GM19324 (cell line): ENCODE results near the gene LYG2.
"Not testable (repeated sequence)": the region's sequence is repeated elsewhere in the genome, so short reads cannot be mapped to it uniquely, and the experiment has no call there.

Experiments used
- ATAC-seq: cut with Tn5 transposase; IDR thresholded peaks from one replicate; pipeline ENCODE4 v1.9.1; 2021; ENCODE audit warnings: mild to moderate bottlenecking, moderate library complexity; ENCODE audit not compliant: unreplicated experiment, low FRiP score

LYG2 gene, protein sequence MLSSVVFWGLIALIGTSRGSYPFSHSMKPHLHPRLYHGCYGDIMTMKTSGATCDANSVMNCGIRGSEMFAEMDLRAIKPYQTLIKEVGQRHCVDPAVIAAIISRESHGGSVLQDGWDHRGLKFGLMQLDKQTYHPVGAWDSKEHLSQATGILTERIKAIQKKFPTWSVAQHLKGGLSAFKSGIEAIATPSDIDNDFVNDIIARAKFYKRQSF

GRCh38 chr2:99255491-99256318 lies at the start of gene LYG2:
Gene LYG2, minus strand, starts transcription at chr2:99255666. Its CDS starts 1,406 bp downstream, at chr2:99254260.
- ATAC-seq: no peak

DNA sequence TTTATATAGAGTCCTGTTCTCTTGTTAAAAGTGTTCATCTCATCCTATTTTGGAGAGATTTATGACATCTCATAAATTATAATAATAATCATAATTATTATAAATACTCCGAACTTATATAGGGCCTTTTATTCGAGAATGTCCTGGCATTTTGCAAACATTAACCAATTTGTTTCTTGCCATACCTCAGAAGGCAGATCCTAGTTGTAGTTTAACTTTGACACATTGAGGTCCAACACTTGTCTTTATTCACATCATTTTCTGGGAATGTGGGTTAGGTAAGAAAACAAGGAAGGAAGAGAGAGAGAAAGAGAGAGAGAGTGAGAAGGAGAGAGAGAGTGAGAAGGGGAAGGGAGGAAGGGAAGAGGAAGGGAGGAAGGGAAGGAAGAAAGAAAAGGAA lies 45.6 kb upstream of the LYG2 start, which contains the start of gene LYG1:
TSS of gene LYG1 (minus strand) at position 101 of the 400 bp plus-strand sequence. CDS start 5,527 bp downstream, outside the sequence.
- ATAC-seq: not testable (repeated sequence)

GRCh38 chr2:99299580-99299979 lies 44.1 kb upstream of the LYG2 start:
- no peak for ATAC-seq

- no peak for ATAC-seq
These were observed 42.5 kb upstream of the LYG2 start for GRCh38 chr2:99297994-99298393.

DNA sequence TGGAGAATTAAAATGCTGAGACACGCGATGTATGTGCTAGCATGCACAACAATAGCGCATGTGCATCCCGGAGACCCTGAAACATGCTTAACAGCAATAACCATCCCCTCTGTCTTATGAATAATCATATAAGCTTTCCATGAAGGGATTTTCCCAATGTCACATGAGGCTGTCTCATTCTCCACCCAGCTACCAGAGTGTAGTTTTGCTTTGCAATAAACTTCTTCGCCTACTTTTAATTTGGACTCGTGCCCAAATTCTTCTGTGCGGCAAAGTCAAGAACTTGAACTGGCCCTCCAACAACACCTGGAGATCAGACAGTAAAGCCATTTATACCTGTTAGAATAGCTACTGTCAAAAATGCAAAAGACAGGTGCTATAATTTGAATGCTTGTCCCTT lies 30.1 kb upstream of the LYG2 start:
- ATAC-seq: no peak

- no peak for ATAC-seq
These were observed 24.7 kb upstream of the LYG2 start for GRCh38 chr2:99279969-99280695.

DNA sequence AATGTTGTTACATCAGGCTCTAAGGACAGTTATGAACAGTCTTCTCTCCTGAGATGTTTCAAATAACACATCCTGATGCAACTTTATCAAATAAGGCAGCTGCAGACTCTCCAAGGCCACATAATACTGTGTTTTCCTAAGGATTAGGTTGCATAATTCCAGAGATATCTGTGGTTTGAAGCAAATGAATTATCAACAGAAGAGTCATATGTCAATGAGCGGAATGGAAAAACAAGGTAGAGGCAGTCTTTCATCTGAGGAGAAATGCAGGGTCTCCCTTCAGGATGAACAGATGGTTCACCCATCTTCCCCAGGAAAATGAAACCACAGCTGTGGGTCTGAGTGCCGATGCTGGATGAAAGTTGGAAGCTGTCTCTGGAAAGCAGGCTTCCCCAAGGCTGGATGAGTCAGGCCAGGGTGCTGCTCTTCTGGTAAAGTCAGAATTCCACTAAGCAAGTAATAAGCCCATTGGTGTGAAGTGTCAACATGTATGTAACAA lies 23.4 kb upstream of the LYG2 start:
- no peak for ATAC-seq

- ATAC-seq: not testable (repeated sequence)
These were observed 22.8 kb upstream of the LYG2 start for GRCh38 chr2:99278195-99278765.

DNA sequence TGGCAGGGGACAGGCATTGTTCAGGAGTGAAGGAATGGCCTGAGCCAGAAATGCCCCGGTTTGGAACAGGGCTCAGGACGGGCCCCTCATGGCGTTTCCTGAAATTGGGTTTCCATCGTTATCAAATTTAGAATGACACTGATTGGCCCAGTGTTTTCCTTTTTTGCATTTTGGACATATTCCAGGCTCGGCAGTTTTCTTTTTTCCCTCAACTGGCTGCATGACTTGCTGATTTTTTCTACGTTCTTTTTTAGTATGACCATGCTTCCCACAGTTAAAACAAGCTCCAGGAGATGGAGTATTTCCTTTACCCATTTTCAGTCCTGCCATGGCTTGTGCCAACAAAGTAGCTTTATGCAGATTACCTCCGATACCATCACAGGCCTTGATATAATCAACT lies 20.4 kb upstream of the LYG2 start:
- no peak for ATAC-seq

- ATAC-seq: no peak
These were observed 5.8 kb upstream of the LYG2 start for GRCh38 chr2:99261242-99261641.

DNA sequence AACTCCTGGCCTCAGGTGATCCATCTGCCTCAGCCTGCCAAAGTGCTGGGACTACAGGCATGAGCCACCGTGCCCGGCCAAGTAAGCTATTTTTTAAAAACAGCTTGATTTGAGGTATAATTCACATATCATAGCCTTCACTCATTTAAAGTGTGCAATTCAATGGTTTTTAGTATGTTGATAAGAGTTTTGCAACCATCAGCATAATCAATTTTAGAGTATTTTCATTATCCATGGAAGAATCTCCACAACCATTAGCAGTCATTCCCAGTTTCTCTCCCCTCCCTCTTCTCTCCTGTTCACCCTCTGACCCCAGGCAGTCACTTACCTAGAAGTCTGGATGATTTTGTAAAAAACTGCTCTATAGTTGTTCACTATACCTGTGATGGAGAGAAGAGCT lies 4.7 kb upstream of the LYG2 start:
- ATAC-seq: no peak

GRCh38 chr2:99259465-99259864 lies 4.0 kb upstream of the LYG2 start:
- no peak for ATAC-seq

GRCh38 chr2:99256677-99257076 lies 1.2 kb upstream of the LYG2 start:
- no peak for ATAC-seq

DNA sequence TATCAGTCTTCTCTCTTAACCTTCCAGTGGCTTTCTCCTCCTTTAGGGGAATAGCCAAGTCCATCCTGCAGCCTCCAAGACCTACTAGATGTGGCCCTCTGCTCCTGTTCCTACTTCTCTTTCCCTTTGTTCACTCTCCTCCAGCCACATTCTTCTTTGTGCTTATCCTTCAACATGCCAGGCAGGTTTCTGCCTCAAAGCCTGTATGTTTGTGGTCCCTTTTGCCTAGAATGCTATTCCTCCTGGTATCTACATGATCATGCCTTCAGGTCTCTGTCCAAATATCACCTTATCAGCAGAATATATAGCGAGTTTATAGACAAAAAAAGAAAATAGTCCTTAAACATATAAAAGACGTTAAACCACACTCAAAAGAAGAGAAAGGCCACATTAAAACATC lies 5.5 kb downstream of the LYG2 start:
- no peak for ATAC-seq

- ATAC-seq: no peak
These were observed 13.3 kb downstream of the LYG2 start for GRCh38 chr2:99242151-99242550.

DNA sequence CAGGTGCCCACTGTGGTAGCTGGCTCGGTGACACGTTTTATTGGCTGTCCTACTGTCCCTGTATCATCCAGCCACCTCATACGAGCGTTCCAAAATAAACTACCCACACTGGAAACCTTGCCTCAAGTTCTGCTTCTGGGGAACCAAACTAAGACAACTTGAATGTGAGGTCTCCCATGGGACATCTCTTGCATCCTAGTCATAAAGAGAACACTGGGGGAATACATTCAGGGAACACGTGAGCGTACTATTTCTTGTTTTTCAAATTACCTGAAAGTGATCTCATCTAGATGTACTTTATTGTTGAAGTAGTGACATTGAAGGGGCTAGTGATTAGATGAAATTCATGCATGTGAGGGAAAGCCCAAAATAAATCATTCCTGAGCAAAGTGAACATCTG lies 15.0 kb downstream of the LYG2 start:
- no peak for ATAC-seq

DNA sequence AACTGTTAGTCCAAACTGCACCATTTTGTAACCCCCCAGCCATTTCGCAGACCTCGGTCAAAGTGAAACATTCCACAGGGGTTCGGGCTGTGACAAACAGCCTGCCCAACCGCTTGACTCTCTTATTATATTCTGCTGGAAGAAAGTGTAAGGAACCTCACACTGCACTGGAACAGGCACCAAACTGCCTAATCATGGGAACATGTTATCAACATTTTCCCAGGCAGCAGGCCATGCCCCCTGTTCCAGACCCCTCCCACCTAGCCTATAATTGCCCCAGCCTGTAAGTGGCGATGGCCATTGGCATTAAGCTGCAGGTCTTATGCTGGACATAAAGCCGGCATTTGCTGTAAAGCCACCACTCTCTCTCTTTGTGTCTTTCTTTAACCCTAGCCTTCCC lies 16.9 kb downstream of the LYG2 start:
- no peak for ATAC-seq

DNA sequence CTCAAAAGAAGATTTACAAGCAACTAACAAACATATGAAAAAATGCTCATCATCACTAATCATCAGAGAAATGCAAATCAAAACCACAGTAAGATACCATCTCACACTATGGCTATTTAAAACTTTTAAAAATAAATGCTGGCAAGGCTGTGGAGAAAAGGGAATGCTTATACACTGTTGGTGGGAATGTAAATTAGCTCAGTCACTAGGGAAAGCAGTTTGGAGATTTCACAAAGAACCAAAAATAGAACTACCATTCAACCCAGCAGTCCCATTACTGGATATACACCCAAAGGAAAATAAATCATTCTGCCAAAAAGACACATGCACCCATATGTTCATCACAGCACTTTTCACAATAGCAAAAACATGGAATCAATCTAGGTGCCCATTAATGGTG lies 22.3 kb downstream of the LYG2 start:
- not testable (repeated sequence) for ATAC-seq

GRCh38 chr2:99217929-99218501 lies 37.5 kb downstream of the LYG2 start:
- no peak for ATAC-seq

DNA sequence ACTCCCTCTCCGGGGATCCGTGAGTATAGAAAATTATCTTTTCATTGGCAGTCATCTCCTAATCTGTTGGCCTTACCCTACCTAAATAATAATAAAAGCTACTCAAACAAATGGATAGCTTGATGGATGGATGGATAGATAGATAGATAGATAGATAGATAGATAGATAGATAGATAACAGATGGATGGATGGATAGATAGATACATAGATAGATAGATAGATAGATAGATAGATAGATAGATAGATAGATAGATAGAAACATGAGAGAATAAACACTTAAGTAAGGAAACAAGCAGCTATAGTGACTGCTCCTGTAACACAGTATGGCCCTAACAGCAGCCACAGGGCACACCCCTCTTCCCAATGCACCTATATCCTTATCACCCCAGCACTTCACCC lies 39.4 kb downstream of the LYG2 start:
- no peak for ATAC-seq
